Endothelial cell (in vitro differentiated cells): ENCODE measurements around the gene DOCK1. TPM values are rescaled to one million over a fixed set of nuclear protein-coding genes. Genes with fewer than 3 reads are reported as not detected.

Experiments used
- DNase-seq: peaks from one replicate; pipeline ENCODE4 v3.0.0; 2021; ENCODE audit warnings: low spot score
- H3K27ac Mint-ChIP-seq: one replicate; pipeline ENCODE4 v1.8.0; 2021; ENCODE audit warnings: mixed read lengths, inconsistent platforms; ENCODE audit not compliant: unreplicated experiment
- H3K27me3 Mint-ChIP-seq: one replicate; pipeline ENCODE4 v1.8.0; 2021; ENCODE audit warnings: mild to moderate bottlenecking, moderate library complexity, mixed read lengths, inconsistent platforms; ENCODE audit not compliant: unreplicated experiment
- H3K36me3 Mint-ChIP-seq: one replicate; pipeline ENCODE4 v1.8.0; 2021; ENCODE audit warnings: mild to moderate bottlenecking, low read depth, mixed read lengths, inconsistent platforms; ENCODE audit not compliant: unreplicated experiment
- H3K4me1 Mint-ChIP-seq: one replicate; pipeline ENCODE4 v1.8.0; 2021; ENCODE audit warnings: mild to moderate bottlenecking, mixed read lengths, inconsistent platforms; ENCODE audit not compliant: unreplicated experiment
- H3K4me3 Mint-ChIP-seq: one replicate; pipeline ENCODE4 v1.8.0; 2021; ENCODE audit warnings: mild to moderate bottlenecking, mixed read lengths, inconsistent platforms; ENCODE audit not compliant: unreplicated experiment
- H3K9me3 Mint-ChIP-seq: one replicate; pipeline ENCODE4 v1.8.0; 2021; ENCODE audit warnings: mixed read lengths, inconsistent platforms; ENCODE audit not compliant: unreplicated experiment
- total RNA-seq: library from RNA; stranded (reverse); fragmentation: NEBNext Ultra II Directional; extraction: Animal tissue kit (Norgen Biotek cat#: 25700); gene quantifications from one replicate; pipeline ENCODE4 v1.2.1, GENCODE V29; 2021; ENCODE audit not compliant: unreplicated experiment
- TF ChIP-seq, protein P1 (sequence below): fragments of 200-600 bp; sonication (generic); IDR thresholded peaks from one replicate; pipeline ENCODE4 v1.5.0; 2021; ENCODE audit warnings: antibody characterized with exemption; ENCODE audit not compliant: unreplicated experiment

DOCK1 gene
- total RNA-seq, 1 donor from 2014 or later: 116 TPM

DNA sequence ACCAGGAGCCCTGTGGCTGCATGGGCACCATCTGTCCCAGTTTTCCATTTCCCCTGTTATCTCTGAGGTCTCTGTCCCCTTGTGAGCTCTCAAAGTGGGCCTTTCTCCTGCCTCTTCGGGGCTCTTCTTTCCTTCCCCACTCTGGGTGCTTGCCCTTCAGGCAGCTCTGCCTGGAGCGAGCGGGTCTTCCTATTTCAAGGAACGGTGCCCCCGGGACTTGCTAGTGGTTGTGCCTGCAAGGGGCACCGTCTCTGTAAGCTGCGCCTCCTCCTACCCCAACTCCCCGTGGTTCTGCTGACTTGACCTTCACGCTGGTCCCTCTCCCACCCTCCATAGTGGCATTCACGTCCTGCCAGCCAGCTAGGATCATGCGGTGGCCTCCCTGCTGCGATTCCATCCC lies 110.1 kb downstream of the DOCK1 start:
- no peak overlapping the region for H3K27ac Mint-ChIP-seq
- no peak for DNase-seq
- H3K36me3 Mint-ChIP-seq: peaks cover 23% of the 10 kb centered on the region
- TF ChIP-seq, protein P1, sequence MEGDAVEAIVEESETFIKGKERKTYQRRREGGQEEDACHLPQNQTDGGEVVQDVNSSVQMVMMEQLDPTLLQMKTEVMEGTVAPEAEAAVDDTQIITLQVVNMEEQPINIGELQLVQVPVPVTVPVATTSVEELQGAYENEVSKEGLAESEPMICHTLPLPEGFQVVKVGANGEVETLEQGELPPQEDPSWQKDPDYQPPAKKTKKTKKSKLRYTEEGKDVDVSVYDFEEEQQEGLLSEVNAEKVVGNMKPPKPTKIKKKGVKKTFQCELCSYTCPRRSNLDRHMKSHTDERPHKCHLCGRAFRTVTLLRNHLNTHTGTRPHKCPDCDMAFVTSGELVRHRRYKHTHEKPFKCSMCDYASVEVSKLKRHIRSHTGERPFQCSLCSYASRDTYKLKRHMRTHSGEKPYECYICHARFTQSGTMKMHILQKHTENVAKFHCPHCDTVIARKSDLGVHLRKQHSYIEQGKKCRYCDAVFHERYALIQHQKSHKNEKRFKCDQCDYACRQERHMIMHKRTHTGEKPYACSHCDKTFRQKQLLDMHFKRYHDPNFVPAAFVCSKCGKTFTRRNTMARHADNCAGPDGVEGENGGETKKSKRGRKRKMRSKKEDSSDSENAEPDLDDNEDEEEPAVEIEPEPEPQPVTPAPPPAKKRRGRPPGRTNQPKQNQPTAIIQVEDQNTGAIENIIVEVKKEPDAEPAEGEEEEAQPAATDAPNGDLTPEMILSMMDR: no peak
- no peaks in the 10 kb centered on the region for H3K9me3 Mint-ChIP-seq
- no peak overlapping the region for H3K4me3 Mint-ChIP-seq
- H3K27me3 Mint-ChIP-seq: peaks cover 1% of the 10 kb centered on the region
- peaks cover 6% of the 10 kb centered on the region for H3K4me1 Mint-ChIP-seq

- H3K9me3 Mint-ChIP-seq: no peaks in the 10 kb centered on the region
- H3K4me3 Mint-ChIP-seq: no peak overlapping the region
- H3K27me3 Mint-ChIP-seq: peaks cover 1% of the 10 kb centered on the region
- H3K27ac Mint-ChIP-seq: no peak overlapping the region
- H3K36me3 Mint-ChIP-seq: peaks cover 23% of the 10 kb centered on the region
- no peak for DNase-seq
- peaks cover 6% of the 10 kb centered on the region for H3K4me1 Mint-ChIP-seq
- TF ChIP-seq, protein P1: no peak
Measured at GRCh38 chr10:127016331-127016730, 111.1 kb downstream of the DOCK1 start.

DNA sequence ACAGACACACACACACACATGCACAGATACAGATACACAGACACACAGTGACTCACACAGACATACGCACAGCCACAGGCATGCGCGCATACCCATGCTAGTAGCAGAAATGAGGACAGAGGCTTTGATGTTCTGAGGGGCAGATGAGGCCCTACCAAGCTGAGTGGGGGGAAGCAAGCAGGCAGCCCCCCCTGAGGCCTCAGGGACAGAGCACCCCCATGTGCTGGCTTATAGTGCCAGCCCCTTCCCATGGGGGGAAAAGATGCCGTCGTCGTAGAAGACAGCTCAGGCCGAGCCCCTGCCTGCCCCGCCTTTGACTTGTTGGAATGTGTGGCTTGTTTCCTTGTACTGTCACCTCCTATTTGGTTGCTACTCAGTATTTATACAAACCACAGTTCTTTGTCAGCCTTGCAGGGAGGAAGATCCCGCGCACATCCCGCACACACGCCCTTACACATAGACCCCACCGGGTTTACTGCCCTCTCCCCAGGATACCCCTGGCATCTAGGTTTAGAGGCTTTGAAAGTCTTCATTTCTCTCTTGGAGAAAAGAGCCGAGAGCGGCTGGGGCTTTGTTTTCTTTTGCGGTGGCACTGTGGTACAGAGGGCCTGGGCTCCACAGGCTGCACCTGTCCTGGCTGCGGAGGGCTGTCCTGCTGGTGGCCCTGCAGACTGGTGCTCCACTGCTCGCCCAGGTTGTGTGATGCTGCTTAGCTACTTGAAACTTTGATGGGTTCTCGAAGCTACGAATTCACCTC lies 112.5 kb downstream of the DOCK1 start:
- Mint-ChIP-seq H3K9me3 (no peaks in the 10 kb centered on the region), H3K4me3 (no peak overlapping the region), H3K27me3 (peaks cover 1% of the 10 kb centered on the region), H3K4me1 (peaks cover 1% of the 10 kb centered on the region), H3K36me3 (peaks cover 13% of the 10 kb centered on the region), H3K27ac (no peak overlapping the region)
- no peak for DNase-seq
- TF ChIP-seq, protein P1: no peak

DNA sequence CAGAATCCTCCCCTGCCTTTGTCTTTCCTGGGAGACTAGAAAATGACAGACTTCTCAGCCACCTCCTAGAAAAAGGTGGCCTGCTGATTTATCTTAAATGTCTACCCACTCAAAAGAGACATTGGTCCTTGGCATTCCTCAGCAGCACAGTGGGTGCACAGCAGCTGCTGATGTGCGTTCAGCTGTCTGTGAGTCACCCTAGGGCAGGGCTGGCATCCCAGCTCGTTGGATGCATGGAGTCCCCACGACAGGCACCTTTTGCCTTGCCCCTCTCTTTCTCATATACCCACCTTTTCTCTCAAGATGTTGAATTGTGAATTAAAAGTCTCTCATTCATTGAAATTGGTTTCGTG lies 113.0 kb downstream of the DOCK1 start:
- no peak overlapping the region for H3K4me3 Mint-ChIP-seq
- H3K4me1 Mint-ChIP-seq: no peaks in the 10 kb centered on the region
- H3K36me3 Mint-ChIP-seq: peaks cover 16% of the 10 kb centered on the region
- DNase-seq: no peak
- no peaks in the 10 kb centered on the region for H3K9me3 Mint-ChIP-seq
- peaks cover 1% of the 10 kb centered on the region for H3K27me3 Mint-ChIP-seq
- TF ChIP-seq, protein P1: no peak
- H3K27ac Mint-ChIP-seq: no peak overlapping the region

DNA sequence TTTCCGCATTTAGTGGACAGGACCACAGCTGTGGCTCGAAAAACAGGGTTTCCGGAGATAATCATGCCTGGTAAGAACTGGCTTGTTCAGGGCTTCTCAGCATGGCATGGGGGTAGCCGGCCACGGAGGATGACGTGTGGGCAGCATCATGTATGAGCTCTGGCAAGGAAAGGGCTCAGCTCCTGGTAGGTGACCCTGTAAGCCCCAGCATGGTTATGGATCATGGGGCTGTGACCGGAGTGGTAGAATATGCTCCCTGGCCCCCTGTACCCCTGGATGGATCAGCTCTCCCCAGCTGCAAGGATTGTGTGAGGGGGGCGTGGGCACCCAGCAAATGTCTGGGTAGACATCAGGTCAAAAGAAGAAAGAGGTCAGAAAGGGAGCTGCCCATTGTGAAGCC lies 113.5 kb downstream of the DOCK1 start:
- Mint-ChIP-seq H3K9me3 (no peaks in the 10 kb centered on the region), H3K36me3 (peaks cover 19% of the 10 kb centered on the region), H3K27ac (no peak overlapping the region), H3K4me1 (no peaks in the 10 kb centered on the region), H3K4me3 (no peak overlapping the region), H3K27me3 (peaks cover 1% of the 10 kb centered on the region)
- DNase-seq: no peak
- TF ChIP-seq, protein P1: no peak
